WTC11 (cell line): ENCODE results near the gene UNCX. TPM values are rescaled to one million over a fixed set of nuclear protein-coding genes. Genes with fewer than 3 reads are reported as not detected.

ENCODE experiments used
- ATAC-seq: fragments of 200-7000 bp; cut with Tn5 transposase; 2 replicates; pipeline ENCODE4 v1.10.0; 2021; ENCODE audit warnings: mild to moderate bottlenecking, moderate library complexity
- CTCF ChIA-PET: fragments of 300-600 bp; sonication (Branson Sonifier 250); formaldehyde crosslinking; loops from one replicate; lab custom pipeline; 2021; ENCODE audit warnings: antibody characterized with exemption; lab: Charles Lee
- POLR2A ChIA-PET: fragments of 350-600 bp; sonication (Branson Sonifier 250); formaldehyde crosslinking; loops from one replicate; lab custom pipeline; 2021; ENCODE audit warnings: antibody characterized with exemption; lab: Charles Lee
- DNase-seq: peaks from one replicate; pipeline ENCODE4 v3.0.0; 2021; ENCODE audit warnings: low spot score
- H3K27ac Mint-ChIP-seq: 2 replicates; pipeline ENCODE4 v1.8.0; 2021; ENCODE audit warnings: mixed read lengths
- H3K27me3 Mint-ChIP-seq: 2 replicates; pipeline ENCODE4 v1.8.0; 2021; ENCODE audit warnings: low read depth, mild to moderate bottlenecking, moderate library complexity, mixed read lengths
- H3K36me3 Mint-ChIP-seq: 2 replicates; pipeline ENCODE4 v1.8.0; 2021; ENCODE audit warnings: mixed read lengths
- H3K4me1 Mint-ChIP-seq: 2 replicates; pipeline ENCODE4 v1.8.0; 2022; ENCODE audit warnings: mixed read lengths
- H3K4me3 Mint-ChIP-seq: 2 replicates; pipeline ENCODE4 v1.8.0; 2021; ENCODE audit warnings: mild to moderate bottlenecking, moderate library complexity, mixed read lengths
- H3K9me3 Mint-ChIP-seq: 2 replicates; pipeline ENCODE4 v1.8.0; 2021; ENCODE audit warnings: mixed read lengths
- ELF4 ChIP-seq: sonication (generic); formaldehyde crosslinking; IDR thresholded peaks from 2 replicates; pipeline ENCODE4 v1.8.1; 2022; ENCODE audit warnings: low read depth, mild to moderate bottlenecking, moderate library complexity, missing genetic modification reagents
- EMX1 ChIP-seq: fragments of 250-450 bp; sonication (Bioruptor Pico); IDR thresholded peaks from 2 replicates; pipeline ENCODE4 v1.8.0; 2021; ENCODE audit warnings: mild to moderate bottlenecking
- FOXK1 ChIP-seq: sonication (generic); formaldehyde crosslinking; IDR thresholded peaks from 2 replicates; pipeline ENCODE4 v1.8.0; 2022; ENCODE audit warnings: mild to moderate bottlenecking, moderate library complexity, missing genetic modification reagents
- GABPB1 ChIP-seq: sonication (generic); formaldehyde crosslinking; IDR thresholded peaks from 2 replicates; pipeline ENCODE4 v1.8.1; 2023; ENCODE audit warnings: mild to moderate bottlenecking, missing genetic modification reagents
- OVOL2 ChIP-seq: fragments of 250-450 bp; sonication (Bioruptor Pico); IDR thresholded peaks from 2 replicates; pipeline ENCODE4 v1.9.0; 2021; ENCODE audit warnings: mild to moderate bottlenecking, borderline replicate concordance
- PRRX2 ChIP-seq: fragments of 250-450 bp; sonication (Bioruptor Pico); IDR thresholded peaks from 2 replicates; pipeline ENCODE4 v1.8.0; 2021; ENCODE audit warnings: mild to moderate bottlenecking
- SOX15 ChIP-seq: fragments of 250-450 bp; sonication (Bioruptor Pico); IDR thresholded peaks from 2 replicates; pipeline ENCODE4 v1.9.0; 2021; ENCODE audit warnings: mild to moderate bottlenecking
- SP1 ChIP-seq: sonication (generic); formaldehyde crosslinking; conservative IDR thresholded peaks from 2 replicates; pipeline ENCODE4 v1.8.1; 2022; ENCODE audit warnings: missing genetic modification reagents
- TCF7 ChIP-seq: sonication (generic); formaldehyde crosslinking; IDR thresholded peaks from 2 replicates; pipeline ENCODE4 v1.8.0; 2022; ENCODE audit warnings: mild to moderate bottlenecking, low read depth, missing genetic modification reagents, moderate library complexity
- ZNF138 ChIP-seq: sonication (generic); formaldehyde crosslinking; conservative IDR thresholded peaks from 2 replicates; pipeline ENCODE4 v1.8.1; 2022; ENCODE audit warnings: mild to moderate bottlenecking, moderate library complexity, missing genetic modification reagents
- ZNF396 ChIP-seq: fragments of 250-450 bp; sonication (Bioruptor Pico); IDR thresholded peaks from 2 replicates; pipeline ENCODE4 v1.8.0; 2021; ENCODE audit warnings: mild to moderate bottlenecking, moderate library complexity, borderline replicate concordance
- ZNF416 ChIP-seq: fragments of 250-450 bp; sonication (Bioruptor Pico); IDR thresholded peaks from 2 replicates; pipeline ENCODE4 v1.9.0; 2021; ENCODE audit warnings: mild to moderate bottlenecking, inconsistent platforms
- ZNF423 ChIP-seq: fragments of 250-450 bp; sonication (Bioruptor Pico); IDR thresholded peaks from 2 replicates; pipeline ENCODE4 v2.1.2; 2022; ENCODE audit warnings: mild to moderate bottlenecking, moderate library complexity
- total RNA-seq: library from RNA; stranded (reverse); gene quantifications from 3 replicates; pipeline ENCODE4 v1.2.3, GENCODE V29; 2021
- TF ChIP-seq, protein P1 (sequence below): sonication (generic); formaldehyde crosslinking; IDR thresholded peaks from 2 replicates; pipeline ENCODE4 v1.8.1; 2022; ENCODE audit warnings: mild to moderate bottlenecking, moderate library complexity, missing genetic modification reagents
- TF ChIP-seq, protein P2 (sequence below): sonication (generic); formaldehyde crosslinking; IDR thresholded peaks from 2 replicates; pipeline ENCODE4 v1.8.1; 2023; ENCODE audit warnings: mild to moderate bottlenecking, missing genetic modification reagents, moderate library complexity
- TF ChIP-seq, protein P3 (sequence below): fragments of 250-450 bp; sonication (Bioruptor Pico); IDR thresholded peaks from 2 replicates; pipeline ENCODE4 v1.9.0; 2021; ENCODE audit warnings: mild to moderate bottlenecking
- TF ChIP-seq, protein P4 (sequence below): sonication (generic); formaldehyde crosslinking; IDR thresholded peaks from 2 replicates; pipeline ENCODE4 v1.8.0; 2023; ENCODE audit warnings: missing genetic modification reagents, mild to moderate bottlenecking, borderline replicate concordance
- TF ChIP-seq, protein P5 (sequence below): sonication (generic); formaldehyde crosslinking; IDR thresholded peaks from 2 replicates; pipeline ENCODE4 v1.8.1; 2022; ENCODE audit warnings: missing genetic modification reagents, borderline replicate concordance
- TF ChIP-seq, protein P6 (sequence below): sonication (generic); formaldehyde crosslinking; IDR thresholded peaks from 2 replicates; pipeline ENCODE4 v1.8.0; 2022; ENCODE audit warnings: mild to moderate bottlenecking, missing genetic modification reagents
- TF ChIP-seq, protein P7 (sequence below): sonication (generic); formaldehyde crosslinking; IDR thresholded peaks from 2 replicates; pipeline ENCODE4 v1.8.1; 2023; ENCODE audit warnings: mild to moderate bottlenecking, missing genetic modification reagents, moderate library complexity

Gene UNCX
- total RNA-seq, 1 experiment from 2014 or later: not detected

DNA sequence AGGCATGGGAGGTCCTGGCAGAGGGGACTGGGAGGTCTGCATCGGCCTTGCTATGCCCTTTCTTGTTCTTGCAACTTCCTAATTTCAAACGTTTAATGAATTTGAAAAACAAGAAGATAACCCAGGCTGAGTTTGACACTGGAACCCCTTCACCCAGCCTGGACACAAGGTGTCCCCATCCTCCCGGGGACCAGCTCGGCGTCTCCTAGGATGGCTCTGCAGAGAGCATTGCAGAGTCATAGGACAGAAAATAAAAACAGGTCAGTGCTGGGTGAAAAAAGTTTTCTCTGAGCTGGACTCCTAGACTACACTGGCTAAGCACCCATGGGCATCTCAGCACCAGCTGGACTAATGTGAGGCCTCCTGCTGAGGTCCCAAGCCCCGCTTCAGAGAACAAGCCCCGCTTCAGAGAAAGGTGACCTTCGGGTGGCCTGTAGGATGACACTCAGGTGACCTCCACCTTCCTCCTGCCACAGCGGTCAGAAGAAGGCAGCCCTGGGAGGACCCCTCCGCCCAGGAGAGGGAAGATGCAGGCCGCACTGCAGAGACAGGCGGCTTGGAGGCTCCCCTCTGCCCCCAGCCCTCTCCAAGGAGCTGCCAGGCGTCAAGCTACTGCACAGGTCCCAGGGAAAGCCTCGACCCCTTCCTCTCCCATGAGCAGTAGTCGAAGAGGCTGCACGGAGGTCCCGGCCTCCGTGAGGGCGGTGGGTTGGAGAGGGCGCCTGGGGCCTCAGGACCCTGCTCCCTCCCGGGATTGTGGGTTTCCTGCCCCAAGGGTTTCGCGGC lies 9.3 kb upstream of the UNCX start:
- DNase-seq (peak; percentile 19), ATAC-seq (no peak)
- TF ChIP-seq GABPB1 (CRISPR knock-in tag): no peak
- TF ChIP-seq, protein P1, sequence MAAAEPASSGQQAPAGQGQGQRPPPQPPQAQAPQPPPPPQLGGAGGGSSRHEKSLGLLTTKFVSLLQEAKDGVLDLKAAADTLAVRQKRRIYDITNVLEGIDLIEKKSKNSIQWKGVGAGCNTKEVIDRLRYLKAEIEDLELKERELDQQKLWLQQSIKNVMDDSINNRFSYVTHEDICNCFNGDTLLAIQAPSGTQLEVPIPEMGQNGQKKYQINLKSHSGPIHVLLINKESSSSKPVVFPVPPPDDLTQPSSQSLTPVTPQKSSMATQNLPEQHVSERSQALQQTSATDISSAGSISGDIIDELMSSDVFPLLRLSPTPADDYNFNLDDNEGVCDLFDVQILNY (CRISPR knock-in tag): 0 out of 2 replicates have a peak, but pooled peaks have one; percentile 31
- H3K4me3 Mint-ChIP-seq: peak overlapping the region; percentile 47
- H3K4me1 Mint-ChIP-seq: peaks cover 27% of the 10 kb centered on the region
- H3K9me3 Mint-ChIP-seq: no peaks in the 10 kb centered on the region
- H3K27ac Mint-ChIP-seq: no peak overlapping the region
- CTCF ChIA-PET: interaction anchor here (0.5 to 3.1 kb wide), 16 partner anchors 9 to 251 kb away, joined by 3 to 16 read pairs (median 4); partner anchors contain the start of gene UNCX
- peaks cover 99% of the 10 kb centered on the region for H3K27me3 Mint-ChIP-seq
- POLR2A ChIA-PET: no interaction called here
- H3K36me3 Mint-ChIP-seq: no peaks in the 10 kb centered on the region

DNA sequence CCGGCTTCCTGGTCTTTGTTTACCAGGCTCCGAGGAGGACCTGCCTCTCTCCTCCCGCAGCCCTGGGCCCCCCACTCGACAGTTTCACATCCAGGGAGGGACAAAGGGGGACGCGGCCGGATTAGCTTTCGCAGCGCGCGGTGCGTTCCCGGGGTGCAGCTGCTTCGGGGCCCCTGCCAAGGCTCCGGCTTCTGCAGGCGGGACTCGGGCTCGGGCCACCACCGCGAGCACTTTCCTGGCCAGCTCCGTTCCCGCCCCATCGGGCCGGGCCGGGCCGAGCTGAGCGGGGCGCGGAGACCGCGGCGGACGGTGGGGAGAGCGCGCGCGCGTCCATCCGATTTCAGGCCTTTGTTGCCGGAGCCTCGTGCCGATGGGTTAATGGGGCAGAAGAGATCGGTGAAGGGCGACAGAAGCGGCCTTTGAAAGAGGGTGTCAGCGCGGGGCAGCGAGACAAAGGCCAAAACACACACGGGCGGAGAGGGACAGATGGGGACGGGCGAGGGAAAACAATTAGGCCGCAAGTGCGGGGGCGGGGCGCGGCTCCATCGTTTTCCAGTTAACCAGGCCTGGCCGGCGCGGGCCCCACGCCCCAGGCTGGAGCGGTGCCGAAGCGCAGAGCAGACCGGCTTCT lies 8.5 kb upstream of the UNCX start:
- Mint-ChIP-seq H3K4me3 (peak overlapping the region; percentile 70), H3K4me1 (peaks cover 30% of the 10 kb centered on the region)
- CTCF ChIA-PET: interaction anchor here (0.6 to 3.1 kb wide), 12 partner anchors 9 to 250 kb away, joined by 3 to 16 read pairs (median 4); partner anchors contain the start of gene UNCX
- TF ChIP-seq EMX1 (no peak), OVOL2 (CRISPR knock-in tag) (no peak), ELF4 (CRISPR knock-in tag) (no peak), SP1 (CRISPR knock-in tag) (no peak), SOX15 (no peak), ZNF423 (CRISPR knock-in tag) (no peak), TCF7 (CRISPR knock-in tag) (no peak), PRRX2 (CRISPR knock-in tag) (no peak), ZNF416 (CRISPR knock-in tag) (no peak), ZNF138 (no peak), ZNF396 (CRISPR knock-in tag) (no peak), FOXK1 (CRISPR knock-in tag) (0 out of 2 replicates have a peak, but pooled peaks have one; percentile 29)
- TF ChIP-seq, protein P2, sequence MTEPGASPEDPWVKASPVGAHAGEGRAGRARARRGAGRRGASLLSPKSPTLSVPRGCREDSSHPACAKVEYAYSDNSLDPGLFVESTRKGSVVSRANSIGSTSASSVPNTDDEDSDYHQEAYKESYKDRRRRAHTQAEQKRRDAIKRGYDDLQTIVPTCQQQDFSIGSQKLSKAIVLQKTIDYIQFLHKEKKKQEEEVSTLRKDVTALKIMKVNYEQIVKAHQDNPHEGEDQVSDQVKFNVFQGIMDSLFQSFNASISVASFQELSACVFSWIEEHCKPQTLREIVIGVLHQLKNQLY (CRISPR knock-in tag): no peak
- TF ChIP-seq, protein P3, sequence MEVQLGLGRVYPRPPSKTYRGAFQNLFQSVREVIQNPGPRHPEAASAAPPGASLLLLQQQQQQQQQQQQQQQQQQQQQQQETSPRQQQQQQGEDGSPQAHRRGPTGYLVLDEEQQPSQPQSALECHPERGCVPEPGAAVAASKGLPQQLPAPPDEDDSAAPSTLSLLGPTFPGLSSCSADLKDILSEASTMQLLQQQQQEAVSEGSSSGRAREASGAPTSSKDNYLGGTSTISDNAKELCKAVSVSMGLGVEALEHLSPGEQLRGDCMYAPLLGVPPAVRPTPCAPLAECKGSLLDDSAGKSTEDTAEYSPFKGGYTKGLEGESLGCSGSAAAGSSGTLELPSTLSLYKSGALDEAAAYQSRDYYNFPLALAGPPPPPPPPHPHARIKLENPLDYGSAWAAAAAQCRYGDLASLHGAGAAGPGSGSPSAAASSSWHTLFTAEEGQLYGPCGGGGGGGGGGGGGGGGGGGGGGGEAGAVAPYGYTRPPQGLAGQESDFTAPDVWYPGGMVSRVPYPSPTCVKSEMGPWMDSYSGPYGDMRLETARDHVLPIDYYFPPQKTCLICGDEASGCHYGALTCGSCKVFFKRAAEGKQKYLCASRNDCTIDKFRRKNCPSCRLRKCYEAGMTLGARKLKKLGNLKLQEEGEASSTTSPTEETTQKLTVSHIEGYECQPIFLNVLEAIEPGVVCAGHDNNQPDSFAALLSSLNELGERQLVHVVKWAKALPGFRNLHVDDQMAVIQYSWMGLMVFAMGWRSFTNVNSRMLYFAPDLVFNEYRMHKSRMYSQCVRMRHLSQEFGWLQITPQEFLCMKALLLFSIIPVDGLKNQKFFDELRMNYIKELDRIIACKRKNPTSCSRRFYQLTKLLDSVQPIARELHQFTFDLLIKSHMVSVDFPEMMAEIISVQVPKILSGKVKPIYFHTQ (CRISPR knock-in tag): no peak
- TF ChIP-seq, protein P4, sequence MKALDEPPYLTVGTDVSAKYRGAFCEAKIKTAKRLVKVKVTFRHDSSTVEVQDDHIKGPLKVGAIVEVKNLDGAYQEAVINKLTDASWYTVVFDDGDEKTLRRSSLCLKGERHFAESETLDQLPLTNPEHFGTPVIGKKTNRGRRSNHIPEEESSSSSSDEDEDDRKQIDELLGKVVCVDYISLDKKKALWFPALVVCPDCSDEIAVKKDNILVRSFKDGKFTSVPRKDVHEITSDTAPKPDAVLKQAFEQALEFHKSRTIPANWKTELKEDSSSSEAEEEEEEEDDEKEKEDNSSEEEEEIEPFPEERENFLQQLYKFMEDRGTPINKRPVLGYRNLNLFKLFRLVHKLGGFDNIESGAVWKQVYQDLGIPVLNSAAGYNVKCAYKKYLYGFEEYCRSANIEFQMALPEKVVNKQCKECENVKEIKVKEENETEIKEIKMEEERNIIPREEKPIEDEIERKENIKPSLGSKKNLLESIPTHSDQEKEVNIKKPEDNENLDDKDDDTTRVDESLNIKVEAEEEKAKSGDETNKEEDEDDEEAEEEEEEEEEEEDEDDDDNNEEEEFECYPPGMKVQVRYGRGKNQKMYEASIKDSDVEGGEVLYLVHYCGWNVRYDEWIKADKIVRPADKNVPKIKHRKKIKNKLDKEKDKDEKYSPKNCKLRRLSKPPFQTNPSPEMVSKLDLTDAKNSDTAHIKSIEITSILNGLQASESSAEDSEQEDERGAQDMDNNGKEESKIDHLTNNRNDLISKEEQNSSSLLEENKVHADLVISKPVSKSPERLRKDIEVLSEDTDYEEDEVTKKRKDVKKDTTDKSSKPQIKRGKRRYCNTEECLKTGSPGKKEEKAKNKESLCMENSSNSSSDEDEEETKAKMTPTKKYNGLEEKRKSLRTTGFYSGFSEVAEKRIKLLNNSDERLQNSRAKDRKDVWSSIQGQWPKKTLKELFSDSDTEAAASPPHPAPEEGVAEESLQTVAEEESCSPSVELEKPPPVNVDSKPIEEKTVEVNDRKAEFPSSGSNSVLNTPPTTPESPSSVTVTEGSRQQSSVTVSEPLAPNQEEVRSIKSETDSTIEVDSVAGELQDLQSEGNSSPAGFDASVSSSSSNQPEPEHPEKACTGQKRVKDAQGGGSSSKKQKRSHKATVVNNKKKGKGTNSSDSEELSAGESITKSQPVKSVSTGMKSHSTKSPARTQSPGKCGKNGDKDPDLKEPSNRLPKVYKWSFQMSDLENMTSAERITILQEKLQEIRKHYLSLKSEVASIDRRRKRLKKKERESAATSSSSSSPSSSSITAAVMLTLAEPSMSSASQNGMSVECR: 0 out of 2 replicates have a peak, but pooled peaks have one; percentile 41
- TF ChIP-seq, protein P1 (CRISPR knock-in tag): no peak
- TF ChIP-seq, protein P5, sequence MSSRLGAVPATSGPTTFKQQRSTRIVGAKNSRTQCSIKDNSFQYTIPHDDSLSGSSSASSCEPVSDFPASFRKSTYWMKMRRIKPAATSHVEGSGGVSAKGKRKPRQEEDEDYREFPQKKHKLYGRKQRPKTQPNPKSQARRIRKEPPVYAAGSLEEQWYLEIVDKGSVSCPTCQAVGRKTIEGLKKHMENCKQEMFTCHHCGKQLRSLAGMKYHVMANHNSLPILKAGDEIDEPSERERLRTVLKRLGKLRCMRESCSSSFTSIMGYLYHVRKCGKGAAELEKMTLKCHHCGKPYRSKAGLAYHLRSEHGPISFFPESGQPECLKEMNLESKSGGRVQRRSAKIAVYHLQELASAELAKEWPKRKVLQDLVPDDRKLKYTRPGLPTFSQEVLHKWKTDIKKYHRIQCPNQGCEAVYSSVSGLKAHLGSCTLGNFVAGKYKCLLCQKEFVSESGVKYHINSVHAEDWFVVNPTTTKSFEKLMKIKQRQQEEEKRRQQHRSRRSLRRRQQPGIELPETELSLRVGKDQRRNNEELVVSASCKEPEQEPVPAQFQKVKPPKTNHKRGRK (CRISPR knock-in tag): no peak
- TF ChIP-seq, protein P6, sequence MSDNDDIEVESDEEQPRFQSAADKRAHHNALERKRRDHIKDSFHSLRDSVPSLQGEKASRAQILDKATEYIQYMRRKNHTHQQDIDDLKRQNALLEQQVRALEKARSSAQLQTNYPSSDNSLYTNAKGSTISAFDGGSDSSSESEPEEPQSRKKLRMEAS: peak; percentile 55; the same call in 1 of the 2 replicates
- TF ChIP-seq, protein P7, sequence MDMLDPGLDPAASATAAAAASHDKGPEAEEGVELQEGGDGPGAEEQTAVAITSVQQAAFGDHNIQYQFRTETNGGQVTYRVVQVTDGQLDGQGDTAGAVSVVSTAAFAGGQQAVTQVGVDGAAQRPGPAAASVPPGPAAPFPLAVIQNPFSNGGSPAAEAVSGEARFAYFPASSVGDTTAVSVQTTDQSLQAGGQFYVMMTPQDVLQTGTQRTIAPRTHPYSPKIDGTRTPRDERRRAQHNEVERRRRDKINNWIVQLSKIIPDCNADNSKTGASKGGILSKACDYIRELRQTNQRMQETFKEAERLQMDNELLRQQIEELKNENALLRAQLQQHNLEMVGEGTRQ (CRISPR knock-in tag): no peak

More for the DNA sequence above, 8.5 kb upstream of the UNCX start:
- Mint-ChIP-seq H3K9me3 (no peaks in the 10 kb centered on the region), H3K36me3 (no peaks in the 10 kb centered on the region), H3K27ac (no peak overlapping the region), H3K27me3 (peaks cover 100% of the 10 kb centered on the region)
- POLR2A ChIA-PET: interaction anchor here (1.5 kb wide), 1 partner anchor 25 kb away, joined by 3 read pairs; no protein-coding TSS in a partner anchor
- ATAC-seq (peak; percentile 14), DNase-seq (peak; percentile 54)
